ENCODE data around the gene PTPRG.
"Not testable (repeated sequence)": the region's sequence is repeated elsewhere in the genome, so short reads cannot be mapped to it uniquely, and the experiment has no call there.

The PTPRG gene

DNA sequence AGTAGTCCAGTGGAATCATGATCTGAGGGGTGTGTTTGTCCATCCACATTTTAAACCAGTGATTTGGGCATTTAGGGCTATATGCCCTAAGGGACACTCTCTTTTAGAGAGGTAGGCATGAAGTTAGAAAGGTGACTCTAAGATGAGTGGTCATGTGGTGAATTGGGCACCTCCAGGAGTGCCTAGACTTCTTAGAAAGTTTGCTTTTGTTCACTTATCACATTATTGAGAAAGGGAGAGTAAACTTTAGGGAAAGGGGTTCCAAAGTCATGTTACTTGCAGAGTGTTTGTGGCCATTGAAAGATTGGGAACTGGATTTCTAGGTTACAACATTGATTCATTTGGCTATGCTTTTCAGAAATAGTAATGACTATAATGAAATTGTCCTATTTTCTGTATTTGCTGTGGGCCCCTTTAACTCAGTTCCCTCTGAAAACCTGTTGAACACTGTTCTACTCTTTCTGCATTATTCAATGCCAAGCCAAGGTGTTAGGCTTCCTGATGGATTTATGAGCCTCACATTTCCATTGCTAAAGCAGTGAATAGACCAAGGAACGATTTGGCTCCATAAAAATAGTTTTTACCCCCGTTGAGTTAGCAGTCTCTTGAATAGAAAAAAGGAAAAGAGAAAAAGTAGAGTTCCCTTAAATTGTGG is 169.3 kb downstream of the PTPRG start:
- DNase-seq = no peak

DNA sequence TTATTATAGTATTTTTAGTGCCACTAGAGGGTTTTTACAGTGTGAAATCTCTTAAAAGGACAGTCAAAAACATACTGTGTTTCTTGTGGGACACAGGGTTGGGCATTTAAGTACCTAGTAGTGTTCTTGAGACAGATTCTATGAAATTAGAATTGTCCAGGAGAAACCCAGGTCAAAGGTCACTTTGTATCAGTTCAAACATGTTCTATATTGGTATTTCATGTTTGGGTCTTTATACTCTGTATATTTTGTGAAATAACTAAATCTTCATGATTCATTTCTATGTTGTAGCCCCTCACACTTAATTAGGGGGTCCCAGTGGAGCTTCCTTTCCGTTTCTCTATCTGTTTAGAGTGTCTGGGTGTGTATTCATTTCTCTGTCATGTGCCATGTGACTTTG is 171.6 kb downstream of the PTPRG start:
- no peak for DNase-seq

DNA sequence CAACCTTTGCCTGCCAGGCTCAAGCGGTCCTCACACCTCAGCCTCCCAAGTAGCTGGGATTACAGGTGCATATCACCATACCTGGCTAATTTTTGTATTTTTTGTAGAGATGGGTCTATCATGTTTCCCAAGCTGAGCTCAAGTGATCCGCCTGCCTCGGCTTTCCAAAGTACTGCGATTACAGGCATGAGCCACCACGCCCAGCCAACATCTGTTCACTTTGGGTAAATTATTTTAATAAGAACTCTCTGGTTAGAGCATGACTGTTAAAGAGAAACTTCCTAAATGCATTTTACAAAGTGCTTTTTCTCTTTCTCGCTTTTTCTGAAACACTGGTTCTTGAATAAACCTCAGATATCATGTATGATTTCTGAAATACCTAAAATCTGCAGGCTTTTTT is 172.5 kb downstream of the PTPRG start:
- DNase-seq = no peak

DNA sequence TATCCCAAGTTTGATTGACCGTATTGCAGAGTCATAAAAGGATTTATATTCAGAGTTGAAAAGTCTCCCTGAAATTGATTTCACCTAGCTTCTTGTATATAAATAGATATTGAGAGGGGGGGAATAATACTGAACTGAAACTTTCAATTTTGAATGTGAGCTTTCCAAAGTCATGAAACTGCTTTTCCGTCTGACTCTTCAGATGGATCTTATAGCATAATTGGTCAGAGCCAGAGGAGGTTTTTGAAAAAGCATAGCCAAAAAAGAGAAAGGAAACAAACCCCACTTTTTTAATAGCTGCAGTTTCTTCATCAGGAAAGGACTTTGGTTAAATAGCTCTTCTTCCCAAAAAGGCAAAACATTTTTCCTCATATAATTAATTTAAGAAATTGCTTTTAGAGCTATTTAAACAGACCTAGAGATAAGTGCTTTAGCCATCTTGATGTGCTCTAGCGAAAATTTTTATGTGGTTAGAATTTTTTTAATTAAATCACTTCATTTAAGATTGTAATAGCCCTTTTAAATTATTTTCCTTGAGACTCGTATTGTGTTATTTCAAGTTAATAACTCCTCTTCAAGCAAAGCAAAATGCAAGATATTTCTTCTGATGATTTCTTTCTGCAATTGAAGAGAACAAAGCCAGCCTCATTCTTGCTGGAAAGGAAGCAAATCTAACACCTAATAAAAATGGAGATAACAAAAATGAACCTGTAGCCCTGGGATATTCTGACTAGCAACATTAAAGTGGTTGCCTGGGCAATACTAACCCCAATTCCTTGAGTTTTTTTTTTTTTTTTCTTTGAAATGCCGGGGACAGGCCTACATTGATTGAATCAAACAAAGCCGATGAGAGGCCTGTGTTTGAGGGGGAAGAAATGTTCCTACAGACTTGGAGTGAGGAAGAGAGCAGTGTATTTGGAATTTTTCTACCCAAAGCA is 173.6 kb downstream of the PTPRG start:
- DNase-seq = no peak

DNA sequence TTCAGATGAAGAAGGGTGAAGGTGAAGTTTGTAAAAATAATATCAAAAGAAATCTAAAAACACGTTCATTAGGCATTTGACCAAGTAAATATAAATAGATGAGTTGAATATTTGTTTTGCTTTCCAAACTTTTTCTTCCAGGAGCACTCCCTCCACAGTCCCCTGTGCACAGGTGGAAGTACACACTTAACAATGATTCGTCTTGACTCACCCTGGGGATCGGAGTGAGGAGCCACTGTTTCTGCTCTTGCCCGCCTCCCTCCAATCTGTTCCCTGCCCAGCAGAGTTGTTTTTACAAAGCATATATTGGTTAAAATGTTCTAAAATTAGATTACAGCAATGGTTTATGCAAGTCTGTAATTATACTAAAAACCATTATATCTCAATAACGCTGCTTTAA is 175.1 kb downstream of the PTPRG start:
- DNase-seq = no peak

DNA sequence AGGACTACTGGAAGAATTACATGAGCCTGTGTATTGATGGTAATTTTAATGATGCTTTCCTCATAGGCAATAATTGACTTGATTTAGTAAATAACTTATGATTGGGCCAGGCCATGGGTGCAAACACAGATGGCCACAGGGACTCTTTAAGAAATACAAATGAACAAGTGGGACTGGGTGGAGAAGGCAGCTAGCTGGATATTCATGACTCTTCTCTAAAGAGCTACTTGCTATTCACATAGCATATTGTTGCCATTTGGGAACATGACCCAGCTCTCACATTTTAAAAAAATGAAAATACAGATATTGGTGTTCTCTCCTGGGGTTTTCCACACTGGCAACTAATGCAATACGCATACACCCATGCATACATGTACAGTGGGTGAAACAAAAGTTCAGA is 178.3 kb downstream of the PTPRG start:
- DNase-seq = no peak

DNA sequence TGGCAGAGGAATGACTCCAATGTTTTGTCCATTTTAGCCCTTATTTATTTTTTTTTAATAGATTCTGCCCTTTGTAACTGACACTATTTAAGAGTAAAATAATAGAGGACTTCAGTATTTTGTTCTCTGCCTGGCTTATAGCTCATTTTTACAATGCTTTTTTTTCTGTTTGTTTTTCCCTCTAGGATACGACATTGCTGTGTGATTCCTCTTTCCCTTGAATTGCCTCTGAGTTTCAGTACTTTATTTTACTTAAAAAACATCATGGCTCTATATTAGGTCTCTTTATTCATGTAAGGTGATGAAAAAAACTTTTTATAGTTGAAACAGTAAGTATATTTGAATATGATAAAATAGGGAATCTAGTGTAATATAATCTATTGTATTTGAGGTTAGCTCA is 179.1 kb downstream of the PTPRG start:
- no peak for DNase-seq

DNA sequence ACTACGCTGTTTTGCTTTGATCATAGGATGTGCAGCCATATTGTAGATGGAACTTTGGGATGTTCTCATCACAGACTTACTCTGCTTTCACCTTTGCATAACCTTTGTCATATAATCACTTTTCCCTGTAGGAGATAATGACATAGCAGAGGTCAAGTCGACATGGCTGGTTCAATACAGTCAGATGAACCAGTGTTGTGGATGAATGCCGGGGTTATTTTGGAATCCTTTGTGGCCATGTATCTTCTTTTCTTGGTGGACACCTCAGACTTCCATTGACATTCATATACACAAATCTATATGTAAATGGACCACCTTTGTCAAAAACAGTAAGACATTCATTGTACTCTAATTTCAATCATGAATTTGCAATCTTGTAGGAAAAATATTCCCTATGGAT is 180.2 kb downstream of the PTPRG start:
- no peak for DNase-seq

DNA sequence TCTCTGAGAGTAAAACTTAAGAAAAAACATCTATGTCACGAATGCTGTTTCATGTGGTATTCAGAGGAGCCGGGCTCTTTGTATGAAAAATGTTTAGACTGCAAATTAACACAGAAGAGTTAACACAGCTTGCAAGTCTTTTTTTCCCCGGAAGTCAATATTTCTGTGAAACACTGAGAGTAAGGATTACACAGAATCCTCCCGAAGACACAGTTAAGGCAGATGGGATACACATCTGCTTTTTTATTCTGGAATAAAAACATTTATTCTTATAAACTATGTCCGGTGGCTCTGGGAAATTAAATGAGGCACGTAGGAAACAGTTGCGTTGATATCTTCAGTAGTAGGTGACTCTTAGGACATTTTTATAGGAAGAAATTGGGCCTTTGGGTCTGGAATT is 180.6 kb downstream of the PTPRG start:
- DNase-seq = no peak

DNA sequence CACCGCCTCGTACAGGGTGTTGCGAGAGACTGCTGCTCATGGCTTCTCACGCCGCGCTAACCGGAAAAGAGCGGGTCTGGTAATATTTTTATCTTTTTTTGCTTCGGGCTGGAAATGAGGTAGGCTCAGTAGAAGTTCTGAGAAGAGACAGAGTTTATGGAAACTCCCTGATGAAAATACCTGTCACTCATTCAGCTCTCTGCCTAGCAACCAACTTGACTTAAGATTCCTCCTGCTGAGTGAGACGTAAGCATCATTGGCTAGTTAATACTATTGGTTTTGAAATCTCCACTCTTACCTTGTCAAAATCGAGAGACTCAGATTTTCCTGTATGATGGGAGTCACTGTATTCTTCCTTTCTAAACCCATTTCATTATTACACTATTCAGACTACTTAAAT is 181.7 kb downstream of the PTPRG start:
- DNase-seq = no peak

DNA sequence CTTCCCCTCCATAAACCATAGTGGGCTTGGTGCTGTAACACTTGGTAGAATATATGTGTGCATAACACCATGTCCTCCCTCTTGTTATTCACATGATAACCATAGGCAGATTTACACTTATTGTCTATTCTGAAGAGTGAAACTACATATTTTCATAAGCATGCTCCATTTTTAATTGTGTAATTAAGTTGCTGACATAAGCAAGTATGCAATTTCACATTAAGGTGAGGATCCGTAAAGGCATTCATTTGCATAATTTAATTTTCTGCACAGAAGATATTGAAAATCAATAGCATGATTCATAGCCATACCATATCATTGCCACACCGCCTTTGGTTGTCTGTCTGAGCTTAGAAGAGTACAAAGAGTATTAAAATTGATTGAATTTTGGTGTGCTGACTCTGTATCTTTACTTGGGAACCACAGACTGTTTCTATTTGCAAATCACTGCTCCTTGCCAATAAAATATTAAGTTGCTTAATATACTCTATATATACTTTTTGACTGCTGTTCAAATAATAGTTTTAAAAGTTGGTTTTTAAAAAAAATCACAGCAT is 182.4 kb downstream of the PTPRG start:
- no peak for DNase-seq

DNA sequence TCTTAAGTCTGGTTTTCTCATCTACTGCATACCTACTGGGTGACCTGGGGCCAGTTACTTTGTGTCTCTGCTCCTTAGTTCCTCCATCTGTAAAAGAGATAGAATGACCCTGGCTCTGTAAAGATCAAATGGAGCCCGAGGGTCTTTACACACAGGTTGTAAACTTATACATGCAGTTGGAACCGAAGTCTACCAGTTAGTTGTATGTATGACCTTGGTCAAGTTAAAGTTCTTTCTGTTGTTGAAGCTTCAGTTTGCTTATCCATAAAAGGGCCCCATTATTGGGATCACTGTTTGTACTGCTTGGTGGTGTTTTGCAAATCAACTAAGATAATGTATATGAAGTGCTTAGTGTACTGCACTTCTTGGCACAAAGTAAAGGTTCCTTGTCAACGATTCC is 186.9 kb downstream of the PTPRG start:
- DNase-seq = no peak

DNA sequence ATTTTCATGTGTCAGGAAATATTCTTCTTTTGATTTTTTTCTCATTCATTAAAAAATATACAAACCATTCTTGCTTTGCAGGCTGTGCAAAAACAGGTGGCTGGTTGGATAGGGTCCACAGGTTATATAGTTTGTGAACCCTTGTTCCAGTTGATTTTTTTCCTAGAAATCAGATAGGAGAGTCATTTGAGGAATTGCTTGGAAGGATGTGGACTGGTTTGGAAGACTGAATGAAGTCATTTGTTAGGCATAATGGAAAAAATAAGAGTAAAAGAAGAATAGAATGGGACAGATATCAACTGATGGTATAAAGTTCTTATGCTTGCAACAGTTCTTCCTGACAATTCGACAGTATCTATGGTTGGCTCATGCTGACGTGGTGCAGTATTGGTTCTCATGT is 189.4 kb downstream of the PTPRG start:
- DNase-seq = no peak

DNA sequence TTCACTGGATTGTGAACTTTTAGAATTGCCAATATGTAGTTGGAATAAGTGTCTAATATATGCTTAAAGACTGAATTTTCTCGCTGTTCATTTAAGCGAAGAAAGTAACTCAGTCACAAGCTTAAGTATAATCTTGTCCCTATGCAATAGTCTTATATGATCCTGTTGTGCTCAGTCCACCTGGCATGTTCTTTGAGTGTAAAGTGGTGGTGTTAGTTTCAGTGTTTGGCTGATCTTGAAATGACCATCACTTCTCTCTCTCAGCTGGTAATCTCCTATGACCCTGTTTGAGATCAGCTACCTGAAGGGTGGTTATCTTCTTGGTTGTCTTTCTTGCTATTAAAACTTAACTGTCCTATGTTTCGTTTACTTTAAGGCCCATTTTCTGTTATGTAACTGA is 197.5 kb downstream of the PTPRG start:
- DNase-seq = no peak

DNA sequence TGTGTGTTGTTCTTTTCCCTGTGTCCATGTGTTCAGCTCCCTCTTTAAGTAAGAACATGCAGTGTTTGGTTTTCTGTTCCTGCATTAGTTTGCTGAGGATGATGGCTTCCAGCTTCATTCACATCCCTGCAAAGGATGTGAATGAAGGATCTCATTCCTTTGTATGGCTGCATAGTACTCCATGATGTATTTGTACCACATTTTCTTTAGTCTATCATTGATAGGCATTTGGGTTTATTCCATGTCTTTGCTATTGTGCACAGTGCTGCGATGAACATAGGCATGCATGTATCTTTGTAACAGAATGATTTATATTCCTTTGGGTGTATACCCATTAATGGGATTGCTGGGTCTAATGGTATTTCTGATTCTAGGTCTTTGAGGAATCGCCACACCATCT is 199.4 kb downstream of the PTPRG start:
- not testable (repeated sequence) for DNase-seq

DNA sequence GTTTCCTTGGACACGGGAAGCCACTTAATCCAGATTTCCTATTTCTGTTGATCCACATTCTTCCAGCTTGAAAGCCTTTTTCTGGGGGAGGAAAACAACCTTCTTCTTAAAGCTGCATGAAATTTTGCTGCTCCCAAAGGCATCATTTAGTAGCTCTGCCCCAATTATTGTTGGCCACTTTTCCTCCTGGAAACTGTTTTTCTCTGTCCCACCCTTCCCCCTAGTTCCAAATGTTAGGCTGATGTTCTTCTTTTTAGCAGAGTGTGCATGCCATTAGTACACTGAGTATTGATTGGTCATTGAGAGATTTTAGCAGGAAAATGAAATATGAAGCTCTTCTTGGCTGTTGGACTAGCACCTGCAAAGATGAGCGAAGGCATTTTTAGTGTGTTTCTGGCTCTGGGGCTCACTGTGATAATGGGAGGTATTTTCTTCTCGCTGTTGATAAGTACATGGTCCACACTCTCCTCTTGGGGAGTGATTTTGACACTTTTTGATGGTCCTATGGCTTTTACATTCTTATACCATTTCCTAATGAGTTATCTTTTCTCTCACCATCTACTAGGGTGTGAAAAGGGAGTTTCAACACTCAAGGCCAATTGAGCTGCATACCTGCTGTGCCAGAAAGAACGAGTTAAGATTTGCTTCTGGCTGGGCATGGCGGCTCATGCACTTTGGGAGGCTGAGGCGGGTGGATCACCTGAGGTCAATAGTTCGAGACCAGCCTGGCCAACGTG is 200.5 kb downstream of the PTPRG start:
- no peak for DNase-seq

DNA sequence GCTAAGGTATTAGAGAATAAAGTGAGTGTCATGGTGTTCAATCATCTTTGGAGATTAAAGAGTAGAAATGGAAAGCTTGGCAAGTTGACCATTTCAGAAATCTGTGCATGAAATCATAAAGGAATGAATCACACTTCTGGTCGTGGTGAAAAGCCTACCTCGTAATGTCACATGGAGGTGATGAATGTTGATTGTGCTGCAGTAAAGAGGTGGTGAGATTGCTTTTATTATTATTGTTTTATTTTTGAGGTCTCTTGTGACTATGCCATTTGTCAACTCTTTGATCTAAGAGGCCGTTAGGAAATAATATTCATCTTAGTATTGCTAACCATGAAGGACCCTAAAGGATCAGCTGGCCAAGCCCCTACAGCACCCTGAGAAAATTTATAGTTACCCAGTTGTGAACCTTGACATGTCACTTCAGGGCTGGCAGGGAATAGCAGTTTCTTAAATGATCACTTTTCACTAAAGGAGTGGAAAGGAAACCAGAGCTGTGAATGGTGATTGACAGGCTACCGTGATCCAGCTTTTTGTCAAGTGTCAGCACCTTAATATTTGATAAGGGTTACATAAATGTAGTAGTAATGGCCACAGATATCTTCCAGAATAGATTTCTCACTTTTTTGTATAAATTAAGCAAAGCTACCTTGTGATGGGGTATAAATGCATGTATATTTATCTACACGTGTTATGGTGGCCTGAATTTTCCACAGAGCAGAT is 203.9 kb downstream of the PTPRG start:
- no peak for DNase-seq

DNA sequence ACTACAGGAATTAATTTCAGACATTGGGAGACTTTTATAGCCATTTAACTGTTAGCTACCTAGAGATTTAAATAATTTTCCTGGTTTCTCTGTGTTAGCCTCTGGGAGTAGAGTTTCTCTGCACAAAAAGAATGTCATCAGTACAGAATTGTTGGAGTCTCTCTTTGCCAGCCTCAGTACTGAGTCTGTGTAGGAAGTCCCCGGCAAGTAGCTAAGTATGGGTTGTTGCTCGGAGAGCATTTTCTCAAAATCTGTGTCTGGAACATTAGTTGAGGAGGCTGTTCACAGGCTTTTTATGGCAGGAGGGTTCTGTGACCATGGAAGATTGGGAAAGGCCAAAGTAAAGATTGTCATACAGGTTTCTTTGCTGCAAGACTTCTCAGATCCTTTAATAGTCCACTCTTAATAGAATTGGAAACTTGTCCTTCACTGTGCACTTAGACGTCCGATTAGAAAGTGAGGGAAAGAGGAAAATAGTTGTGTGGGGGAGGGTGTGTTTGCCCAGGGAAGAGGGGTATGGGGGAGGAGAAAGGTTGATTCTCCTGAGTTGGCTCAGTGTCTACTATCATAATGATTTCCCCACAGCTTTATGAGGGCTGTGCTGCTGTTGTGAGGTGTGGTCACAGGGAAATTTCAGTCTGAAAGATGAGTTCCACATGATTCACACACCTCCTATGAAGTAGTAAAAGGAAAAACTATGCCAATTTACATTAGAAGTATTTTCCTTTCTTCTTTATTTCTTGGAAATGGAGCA is 207.1 kb downstream of the PTPRG start:
- no peak for DNase-seq

DNA sequence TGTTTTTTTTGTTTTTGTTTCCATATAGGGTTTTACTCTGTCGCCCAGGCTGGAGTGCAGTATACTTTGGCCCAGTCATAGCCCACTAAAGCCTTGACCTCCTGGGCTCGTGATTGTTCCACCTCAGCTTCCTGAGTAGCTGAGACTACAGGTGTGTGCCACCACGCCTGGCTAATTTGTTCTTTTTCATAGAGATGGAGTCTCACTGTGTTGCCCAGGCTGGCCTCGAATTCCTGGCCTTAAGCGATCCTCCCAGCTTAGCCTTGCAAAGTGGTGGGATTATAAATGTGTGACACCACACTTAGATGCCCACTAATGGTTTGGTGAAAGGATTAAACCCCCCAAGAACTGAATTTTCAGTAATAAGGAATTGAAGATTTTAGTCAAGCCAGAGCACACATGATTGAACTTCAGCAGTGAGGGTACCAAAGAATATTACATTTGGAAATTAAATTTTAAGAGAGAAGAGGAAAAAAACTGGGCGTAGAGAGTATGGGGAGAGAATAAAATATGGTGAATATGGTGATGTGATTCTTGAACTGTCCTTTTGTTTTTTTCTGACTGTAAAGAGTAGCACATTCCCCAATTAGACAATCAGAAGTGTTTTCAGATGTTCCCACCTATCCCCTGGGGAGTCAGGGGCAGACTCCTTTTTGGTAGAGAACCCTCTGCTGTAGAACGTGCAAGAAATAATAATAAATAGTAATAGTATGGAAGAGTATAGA is 208.1 kb downstream of the PTPRG start:
- no peak for DNase-seq

DNA sequence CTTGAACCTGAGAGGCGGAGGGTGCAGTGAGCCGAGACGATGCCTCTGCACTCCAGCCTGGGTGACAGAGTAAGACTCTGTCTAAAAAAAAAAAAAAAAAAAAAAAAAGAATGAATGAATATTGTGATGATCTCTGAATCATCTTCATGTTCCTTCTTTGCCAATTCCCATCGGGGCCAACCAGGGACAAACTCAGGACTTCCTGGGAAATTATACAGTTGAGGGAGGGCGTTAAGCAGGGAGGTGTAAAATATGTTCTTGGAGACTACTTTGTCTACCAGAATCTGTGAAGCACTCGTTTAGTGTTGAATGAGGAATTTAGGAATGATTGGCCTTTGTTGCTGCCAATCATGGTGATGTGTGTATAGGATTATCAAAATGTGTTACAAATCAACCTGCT is 210.6 kb downstream of the PTPRG start:
- no peak for DNase-seq

DNA sequence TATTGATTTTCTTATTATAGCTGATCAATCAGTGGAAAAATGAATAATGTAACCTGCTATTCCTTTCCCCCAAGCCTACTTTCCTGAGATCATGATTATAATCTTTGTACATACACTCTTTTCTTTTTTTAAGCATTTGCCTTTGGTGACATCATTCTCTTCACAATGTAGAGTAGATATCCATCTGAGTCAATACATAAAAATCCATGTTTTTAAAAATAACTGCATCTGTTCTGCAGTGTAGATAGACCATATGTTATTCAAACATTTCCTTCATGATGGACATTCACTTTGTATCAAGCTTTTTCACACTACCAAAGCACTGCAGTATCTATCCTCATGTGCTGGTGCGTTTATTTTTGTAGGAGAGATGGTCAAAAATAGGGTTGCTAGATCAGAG is 211.1 kb downstream of the PTPRG start:
- no peak for DNase-seq

Measured in CD4-positive, alpha-beta T cell treated with Interleukin-12 subunit alpha and Interleukin-12 subunit beta, for 1 hour (primary cell).